Adrenal gland (tissue), 12 donors: ENCODE data around the gene ATP1B1. TPM values are rescaled to one million over a fixed set of nuclear protein-coding genes. Genes with fewer than 3 reads are reported as not detected.

Experiments
- DNase-seq, 7 donors: peaks; one replicate each; pipeline ENCODE4 v3.0.0-alpha.2; 2019 to 2020
- H3K27ac ChIP-seq, 5 donors: fragments of 200-600 bp; sonication (generic) in 4 of 5; 1 replicate in 3 of 5; 2 replicates in 2 of 5; pipeline versions ENCODE4 v1.5.1 to v1.8.0; 2016 to 2020; ENCODE audit warnings: mild to moderate bottlenecking in 1 of 5
- H3K27me3 ChIP-seq: fragments of 200-600 bp; 2 replicates; pipeline ENCODE4 v1.8.0; 2021
- H3K36me3 ChIP-seq, 2 donors: fragments of 200-600 bp; replicated peaks in 1 of 2; 1 replicate in 1 of 2; 2 replicates in 1 of 2; pipeline versions ENCODE4 v1.5.1 to v1.8.0; 2018 to 2022
- H3K4me1 ChIP-seq, 2 donors: fragments of 200-600 bp; replicated peaks in 1 of 2; 1 replicate in 1 of 2; 2 replicates in 1 of 2; pipeline versions ENCODE4 v1.5.1 to v1.8.0; 2018 to 2021
- H3K4me3 ChIP-seq, 4 donors: fragments of 200-600 bp; sonication (generic) in 3 of 4; one replicate each; pipeline ENCODE4 v1.5.1; 2016 to 2018
- H3K9me3 ChIP-seq, 3 donors: fragments of 200-600 bp; sonication (generic) in 1 of 3; replicated peaks in 1 of 3; 1 replicate in 2 of 3; 2 replicates in 1 of 3; pipeline versions ENCODE4 v1.5.1 to v1.8.0; 2016 to 2021
- POLR2A ChIP-seq, 2 donors: fragments of 450-650 bp; IDR thresholded peaks; one replicate each; pipeline ENCODE4 v1.6.1; 2017; ENCODE audit warnings: antibody characterized with exemption in 2 of 2, mild to moderate bottlenecking in 2 of 2, moderate library complexity in 1 of 2
- WGBS, 4 donors: extraction: QIAGEN DNeasy Blood & Tissue Kit in 2 of 4; methylation state at CpG; one replicate each; pipeline versions ENCODE4 v1.1.5 to v1.1.7; 2013 to 2017; 5-methylcytosine and 5-hydroxymethylcytosine counted together
- intact Hi-C, 2 donors: fragments of 100-400 bp; cut with DNase I; formaldehyde crosslinking; loops; one replicate each; pipeline versions ENCODE4 v1.14.1 to v1.15.0; 2022 to 2023
- polyA plus RNA-seq, 3 donors: library from polyadenylated mRNA; stranded (reverse); fragments of 200-250 nt in 2 of 3; fragments of 350-450 nt in 1 of 3; fragmentation: Illumina TruSeq in 1 of 3; extraction: RNeasy Lipid Tissue Mini Kit (QIAGEN cat#74804) in 1 of 3; gene quantifications; one replicate each; pipeline ENCODE4 v1.2.3, GENCODE V29; 2013 to 2014
- total RNA-seq, 9 donors: library from RNA; depleted of rRNA in 4 of 9; stranded (reverse); fragments of >200 nt in 4 of 9; fragments of 120-200 nt in 1 of 9; fragmentation: NEBNext Ultra II Directional in 1 of 9; extraction: Animal tissue kit (Norgen Biotek cat#: 25700) in 1 of 9; gene quantifications; one replicate each; pipeline versions ENCODE4 v1.1.0 to v1.2.4, GENCODE V29; 2013 to 2023
- TF ChIP-seq, protein P1 (sequence below), 6 experiments: fragments of 450-650 bp in 4 of 6; fragments of 200-600 bp in 2 of 6; sonication (generic) in 1 of 6; IDR thresholded peaks; 1 replicate in 5 of 6; 2 replicates in 1 of 6; pipeline versions ENCODE4 v1.5.1 to v1.8.0; 2016 to 2021; ENCODE audit warnings: antibody characterized with exemption in 6 of 6, mild to moderate bottlenecking in 2 of 6, moderate library complexity in 1 of 6
- donor health status: healthy with polysubstance abuse.
- donor health status: Bipolar disorder and iron deficiency.
- donor health status: DM: yes; HTN: yes; CAD: no.
- donor health status: DM: no; HTN: no; CAD: no.
- donor health status: DM: no; HTN: no; CAD: no.
- donor health status: DM: yes; HTN: yes; CAD: no.

ATP1B1 gene
- total and polyA plus RNA-seq, 12 donors: 51.4 to 187 (median 136) TPM

DNA sequence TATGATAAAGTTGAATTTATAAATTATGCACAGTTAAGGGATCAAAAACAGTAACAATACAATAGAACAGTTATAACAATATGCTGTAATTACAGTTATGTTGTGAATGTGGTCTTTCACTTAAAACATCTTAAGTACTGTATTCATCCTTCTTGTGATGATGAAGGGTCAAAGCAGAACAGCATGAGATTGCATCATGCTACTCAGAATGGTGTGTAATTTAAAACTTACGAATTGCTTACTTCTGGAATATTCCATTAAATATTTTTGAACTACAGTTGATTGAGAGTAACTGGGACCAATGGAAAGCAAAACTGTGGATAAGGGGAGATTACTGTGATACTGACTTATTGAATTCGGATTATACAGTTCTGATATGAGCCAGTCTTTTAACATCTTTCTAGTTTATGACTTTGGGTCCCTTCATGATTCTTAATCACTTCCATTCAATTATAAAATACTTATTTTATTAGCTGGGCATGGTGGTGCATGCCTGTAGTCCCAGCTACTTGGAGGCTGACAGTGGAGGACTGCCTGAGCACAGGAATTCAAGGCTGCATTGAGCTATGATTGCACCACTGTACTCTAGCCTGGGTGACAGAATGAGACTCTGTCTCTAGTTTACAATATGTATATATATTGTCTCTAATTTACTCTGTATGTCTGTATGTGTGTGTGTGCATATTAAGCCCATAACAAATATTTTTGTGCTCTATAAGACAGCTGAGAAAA is 43.2 kb downstream of the ATP1B1 start:
- WGBS, 4 donors: 80 to 93% (median 89%) methylated on average over 2 of the region's 2 CpGs
- H3K4me3 ChIP-seq: no peak overlapping the region
- H3K27ac ChIP-seq: no peak overlapping the region
- no peak for TF ChIP-seq POLR2A (IDR thresholded peaks at IDR 0.05)
- TF ChIP-seq, protein P1, sequence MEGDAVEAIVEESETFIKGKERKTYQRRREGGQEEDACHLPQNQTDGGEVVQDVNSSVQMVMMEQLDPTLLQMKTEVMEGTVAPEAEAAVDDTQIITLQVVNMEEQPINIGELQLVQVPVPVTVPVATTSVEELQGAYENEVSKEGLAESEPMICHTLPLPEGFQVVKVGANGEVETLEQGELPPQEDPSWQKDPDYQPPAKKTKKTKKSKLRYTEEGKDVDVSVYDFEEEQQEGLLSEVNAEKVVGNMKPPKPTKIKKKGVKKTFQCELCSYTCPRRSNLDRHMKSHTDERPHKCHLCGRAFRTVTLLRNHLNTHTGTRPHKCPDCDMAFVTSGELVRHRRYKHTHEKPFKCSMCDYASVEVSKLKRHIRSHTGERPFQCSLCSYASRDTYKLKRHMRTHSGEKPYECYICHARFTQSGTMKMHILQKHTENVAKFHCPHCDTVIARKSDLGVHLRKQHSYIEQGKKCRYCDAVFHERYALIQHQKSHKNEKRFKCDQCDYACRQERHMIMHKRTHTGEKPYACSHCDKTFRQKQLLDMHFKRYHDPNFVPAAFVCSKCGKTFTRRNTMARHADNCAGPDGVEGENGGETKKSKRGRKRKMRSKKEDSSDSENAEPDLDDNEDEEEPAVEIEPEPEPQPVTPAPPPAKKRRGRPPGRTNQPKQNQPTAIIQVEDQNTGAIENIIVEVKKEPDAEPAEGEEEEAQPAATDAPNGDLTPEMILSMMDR (IDR thresholded peaks at IDR 0.05): no peak
- no peaks in the 10 kb centered on the region for H3K36me3 ChIP-seq
- intact Hi-C loops: no loop called here
- no peaks in the 10 kb centered on the region for H3K27me3 ChIP-seq
- DNase-seq: no peak
- peaks cover 0 to 8% of the 10 kb centered on the region in 2 donors for H3K4me1 ChIP-seq
- no peaks in the 10 kb centered on the region for H3K9me3 ChIP-seq

DNA sequence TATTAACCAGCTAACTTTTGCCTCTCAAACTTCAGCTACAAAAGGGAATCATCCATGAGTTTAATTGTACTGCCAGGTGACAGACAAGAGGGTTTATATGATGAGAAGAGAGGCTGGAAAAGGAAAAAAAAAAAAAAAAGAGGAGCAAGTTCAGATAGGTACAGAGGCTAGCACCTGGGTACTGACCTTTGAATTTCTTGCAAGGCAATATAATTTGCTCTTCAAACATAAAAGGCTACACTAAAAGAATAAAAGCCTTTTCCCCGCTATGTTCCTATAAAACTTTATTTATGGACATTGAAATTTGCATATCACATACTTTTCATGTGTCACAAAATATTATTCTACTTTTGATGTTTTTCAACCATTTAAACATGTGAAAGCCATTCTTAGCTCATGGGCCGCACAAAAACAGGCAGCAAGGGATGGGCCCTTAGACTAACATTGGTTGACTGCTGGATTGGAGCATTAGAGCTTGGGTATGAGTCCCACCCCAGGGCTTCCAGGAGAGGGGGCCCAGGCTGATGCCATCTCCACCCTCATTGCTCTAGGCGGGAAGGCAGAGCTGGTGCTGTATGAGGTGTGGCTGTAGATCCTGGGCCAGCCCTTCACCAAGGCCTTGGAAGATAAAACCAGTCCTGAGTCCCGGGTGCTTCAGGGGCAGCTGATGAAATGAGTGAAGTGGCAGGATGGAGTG is 44.3 kb downstream of the ATP1B1 start:
- H3K27me3 ChIP-seq: no peaks in the 10 kb centered on the region
- no peaks in the 10 kb centered on the region for H3K36me3 ChIP-seq
- 71 to 93% (median 78%) methylated on average over 4 of the region's 4 CpGs for WGBS, 4 donors
- intact Hi-C loops: no loop called here
- DNase-seq: no peak
- H3K9me3 ChIP-seq: no peaks in the 10 kb centered on the region
- no peak overlapping the region for H3K27ac ChIP-seq
- H3K4me3 ChIP-seq: no peak overlapping the region
- TF ChIP-seq POLR2A (IDR thresholded peaks at IDR 0.05): no peak
- TF ChIP-seq, protein P1 (IDR thresholded peaks at IDR 0.05): no peak
- peaks cover 0 to 8% of the 10 kb centered on the region in 2 donors for H3K4me1 ChIP-seq

DNA sequence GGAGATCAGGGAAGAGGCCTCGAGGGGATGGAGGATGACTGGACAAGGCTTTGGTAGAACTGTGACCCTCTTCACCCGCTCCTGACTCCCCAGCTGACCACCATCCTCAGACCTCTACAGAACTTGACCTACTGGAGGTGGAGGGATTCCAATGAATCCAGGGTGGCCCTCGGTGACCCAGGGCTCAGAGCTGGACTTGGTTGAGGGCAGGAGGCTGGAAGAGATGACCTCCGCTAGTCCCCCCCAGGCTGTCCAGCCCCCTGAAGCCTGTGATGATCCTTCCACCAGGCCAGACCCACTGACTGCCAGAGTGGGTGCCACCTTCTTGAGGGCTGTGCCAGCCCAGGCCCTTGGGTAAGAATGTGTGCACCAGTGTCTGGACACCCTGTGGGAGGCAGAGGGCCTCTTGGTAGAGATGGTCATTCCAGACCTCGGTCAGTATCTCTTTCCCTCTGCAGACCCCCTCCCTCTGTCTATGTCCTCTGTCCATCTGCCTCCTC is 44.9 kb downstream of the ATP1B1 start:
- TF ChIP-seq, protein P1 (IDR thresholded peaks at IDR 0.05): no peak
- TF ChIP-seq POLR2A (IDR thresholded peaks at IDR 0.05): no peak
- Histone ChIP-seq H3K27me3 (no peaks in the 10 kb centered on the region), H3K27ac (no peak overlapping the region), H3K4me3 (no peak overlapping the region), H3K9me3 (no peaks in the 10 kb centered on the region), H3K4me1 (peaks cover 0 to 8% of the 10 kb centered on the region in 2 donors), H3K36me3 (no peaks in the 10 kb centered on the region)
- DNase-seq: no peak
- intact Hi-C loops: no loop called here
- WGBS, 4 donors: 92 to 95% (median 94%) methylated on average over 2 to 5 of the region's 5 CpGs

DNA sequence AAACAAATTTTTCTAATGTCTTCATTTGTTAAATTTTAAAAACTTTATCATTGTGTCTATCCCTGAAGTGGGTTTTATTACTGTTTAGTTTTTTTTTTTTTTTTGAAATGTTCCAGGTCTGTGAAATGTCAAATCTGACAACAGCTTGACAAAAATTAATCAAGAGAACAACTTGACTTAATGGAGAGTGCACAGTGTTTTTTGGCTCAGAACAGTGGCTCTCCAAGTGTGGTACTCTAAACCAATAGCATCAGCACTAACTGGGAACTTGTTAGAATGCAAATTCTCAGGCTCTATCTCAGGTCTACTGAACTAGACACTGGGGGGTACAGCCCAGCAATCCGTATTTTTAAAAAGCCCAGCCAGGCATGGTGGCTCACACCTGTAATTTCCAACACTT is 49.2 kb downstream of the ATP1B1 start:
- Histone ChIP-seq H3K36me3 (no peaks in the 10 kb centered on the region), H3K27ac (no peak overlapping the region), H3K9me3 (no peaks in the 10 kb centered on the region), H3K4me1 (peaks cover 3% of the 10 kb centered on the region in 2 donors), H3K4me3 (no peak overlapping the region), H3K27me3 (no peaks in the 10 kb centered on the region)
- intact Hi-C loops: no loop called here
- no peak for DNase-seq
- 80 to 100% (median 97%) methylated on average over 1 of the region's 1 CpG for WGBS, 4 donors
- TF ChIP-seq, protein P1 (IDR thresholded peaks at IDR 0.05): no peak
- TF ChIP-seq POLR2A (IDR thresholded peaks at IDR 0.05): no peak
